CD8-positive, alpha-beta memory T cell (primary cell): Measurements from ENCODE around the gene ANKS3. TPM values are rescaled to one million over a fixed set of nuclear protein-coding genes. Genes with fewer than 3 reads are reported as not detected.

Source experiments
- CTCF ChIA-PET: fragments of 350-600 bp; sonication (Branson Sonifier 250); formaldehyde crosslinking; loops from one replicate; lab custom pipeline; 2021; ENCODE audit warnings: antibody characterized with exemption; lab: Charles Lee
- POLR2A ChIA-PET: fragments of 350-600 bp; sonication (Branson Sonifier 250); formaldehyde crosslinking; loops from one replicate; lab custom pipeline; 2021; ENCODE audit warnings: antibody characterized with exemption; lab: Charles Lee
- DNase-seq, 5 donors: peaks; one replicate each; pipeline versions ENCODE4 v3.0.0 to v3.0.0-alpha.2; 2020 to 2022; ENCODE audit warnings: mixed read lengths in 1 of 5
- H3K27ac ChIP-seq: one replicate; pipeline ENCODE4 v1.7.0; 2013; ENCODE audit warnings: low read depth, mild to moderate bottlenecking, low read length, moderate library complexity
- H3K27me3 ChIP-seq: 2 replicates; pipeline ENCODE4 v1.7.0; 2013; ENCODE audit warnings: low read length, mild to moderate bottlenecking; ENCODE audit not compliant: insufficient read depth, poor library complexity, severe bottlenecking
- H3K36me3 ChIP-seq: 2 replicates; pipeline ENCODE4 v1.7.0; 2013; ENCODE audit warnings: mild to moderate bottlenecking, low read length, moderate library complexity; ENCODE audit not compliant: insufficient read depth
- H3K4me1 ChIP-seq: 2 replicates; pipeline ENCODE4 v1.7.0; 2013; ENCODE audit warnings: mild to moderate bottlenecking, low read length, moderate library complexity; ENCODE audit not compliant: insufficient read depth
- H3K4me3 ChIP-seq: 2 replicates; pipeline ENCODE4 v1.7.0; 2013; ENCODE audit warnings: mild to moderate bottlenecking, low read length
- H3K9me3 ChIP-seq: 2 replicates; pipeline ENCODE4 v1.7.0; 2013; ENCODE audit warnings: mild to moderate bottlenecking, low read length
- H3K27ac Mint-ChIP-seq, 8 donors: one replicate each; pipeline ENCODE4 v1.8.0; 2020 to 2021; ENCODE audit warnings: mixed read lengths in 8 of 8, mild to moderate bottlenecking in 6 of 8, inconsistent platforms in 3 of 8, moderate library complexity in 3 of 8
- H3K27me3 Mint-ChIP-seq, 2 donors: one replicate each; pipeline ENCODE4 v1.8.0; 2020 to 2021; ENCODE audit warnings: mixed read lengths in 2 of 2, mild to moderate bottlenecking in 1 of 2, moderate library complexity in 1 of 2
- H3K36me3 Mint-ChIP-seq, 3 donors: one replicate each; pipeline ENCODE4 v1.8.0; 2020 to 2021; ENCODE audit warnings: mixed read lengths in 3 of 3, inconsistent platforms in 1 of 3, mild to moderate bottlenecking in 1 of 3
- H3K4me1 Mint-ChIP-seq, 3 donors: one replicate each; pipeline ENCODE4 v1.8.0; 2020 to 2021; ENCODE audit warnings: mixed read lengths in 3 of 3, inconsistent platforms in 1 of 3, mild to moderate bottlenecking in 1 of 3
- H3K4me3 Mint-ChIP-seq, 7 donors: one replicate each; pipeline ENCODE4 v1.8.0; 2020 to 2021; ENCODE audit warnings: mixed read lengths in 7 of 7, mild to moderate bottlenecking in 6 of 7, moderate library complexity in 4 of 7, inconsistent platforms in 2 of 7
- H3K9me3 Mint-ChIP-seq, 5 donors: one replicate each; pipeline ENCODE4 v1.8.0; 2020 to 2022; ENCODE audit warnings: mixed read lengths in 5 of 5, mild to moderate bottlenecking in 3 of 5, moderate library complexity in 2 of 5, inconsistent platforms in 1 of 5
- polyA plus RNA-seq: library from polyadenylated mRNA; unstranded; fragments of 300-500 nt; fragmentation: Illumina TruSeq; gene quantifications from one replicate; pipeline ENCODE4 v1.2.3, GENCODE V29; 2021
- total RNA-seq, 2 experiments: library from RNA; stranded (reverse); gene quantifications; one replicate each; pipeline ENCODE4 v1.2.3, GENCODE V29; 2021

The ANKS3 gene
- total and polyA plus RNA-seq, 3 experiments from 2014 or later: 4.3 to 18.5 (median 16.9) TPM

DNA sequence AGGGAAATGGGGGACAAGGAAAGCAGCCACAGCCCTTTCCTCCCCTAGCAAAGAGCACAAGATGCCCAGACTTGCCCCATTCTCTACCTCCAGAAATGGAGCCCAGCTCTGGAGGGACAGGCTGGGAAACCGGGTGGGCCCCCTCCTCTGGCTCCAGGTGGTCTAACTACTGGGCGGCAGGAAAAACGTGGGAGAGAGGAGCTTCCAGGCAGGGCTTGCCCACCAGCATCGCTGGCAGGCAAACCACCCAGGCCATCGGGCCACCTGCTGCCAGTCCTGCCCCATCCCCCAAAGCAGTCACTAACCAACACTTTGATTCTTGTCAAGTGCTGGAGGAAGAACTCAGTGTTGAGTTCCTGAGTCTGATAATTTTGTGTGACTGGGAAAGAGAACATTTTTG is 15.6 kb downstream of the ANKS3 start:
- no peak overlapping the region for H3K4me3 ChIP-seq
- Mint-ChIP-seq H3K27ac (no peak overlapping the region), H3K9me3 (no peaks in the 10 kb centered on the region), H3K36me3 (peaks cover 0 to 46% (median 8%) of the 10 kb centered on the region in 3 donors), H3K4me1 (peaks cover 0 to 4% (median 0%) of the 10 kb centered on the region in 3 donors), H3K27me3 (no peaks in the 10 kb centered on the region), H3K4me3 (no peak overlapping the region)
- H3K27ac ChIP-seq: no peak overlapping the region
- H3K9me3 ChIP-seq: no peaks in the 10 kb centered on the region
- ChIA-PET CTCF (no interaction called here), POLR2A (no interaction called here)
- H3K36me3 ChIP-seq: no peaks in the 10 kb centered on the region
- DNase-seq: no peak
- H3K27me3 ChIP-seq: no peaks in the 10 kb centered on the region
- H3K4me1 ChIP-seq: no peaks in the 10 kb centered on the region

DNA sequence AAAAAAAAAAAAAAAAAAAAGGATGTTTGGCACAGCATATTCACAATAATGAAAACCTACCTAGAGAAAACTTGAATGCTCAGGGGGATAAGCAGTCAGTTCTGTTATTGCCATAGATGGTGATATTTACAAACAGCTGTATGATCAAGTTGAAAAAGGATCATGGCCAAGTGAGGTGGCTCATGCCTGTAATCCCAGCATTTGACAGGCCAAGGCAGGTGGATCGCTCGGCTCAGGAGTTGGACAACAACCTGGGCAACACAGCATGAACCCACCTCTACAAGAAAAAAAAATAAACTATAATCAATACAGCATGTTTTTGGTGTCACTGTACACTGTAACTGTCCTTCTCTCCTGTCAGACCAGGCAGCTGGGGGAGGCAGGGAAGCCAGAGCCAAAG is 19.1 kb downstream of the ANKS3 start:
- no peak for DNase-seq
- Mint-ChIP-seq H3K36me3 (peaks cover 0 to 54% (median 10%) of the 10 kb centered on the region in 3 donors), H3K27ac (no peak overlapping the region), H3K4me1 (peaks cover 0 to 4% (median 0%) of the 10 kb centered on the region in 3 donors), H3K4me3 (no peak overlapping the region), H3K27me3 (no peaks in the 10 kb centered on the region), H3K9me3 (no peaks in the 10 kb centered on the region)
- no peak overlapping the region for H3K27ac ChIP-seq
- H3K9me3 ChIP-seq: no peaks in the 10 kb centered on the region
- no peak overlapping the region for H3K4me3 ChIP-seq
- ChIA-PET POLR2A (interaction anchor here (1.5 kb wide), 1 partner anchor 21 kb away, joined by 4 read pairs; the partner anchor contains the start of gene NUDT16L1), CTCF (no interaction called here)
- H3K27me3 ChIP-seq: no peaks in the 10 kb centered on the region
- H3K4me1 ChIP-seq: no peaks in the 10 kb centered on the region
- H3K36me3 ChIP-seq: peaks cover 7% of the 10 kb centered on the region

DNA sequence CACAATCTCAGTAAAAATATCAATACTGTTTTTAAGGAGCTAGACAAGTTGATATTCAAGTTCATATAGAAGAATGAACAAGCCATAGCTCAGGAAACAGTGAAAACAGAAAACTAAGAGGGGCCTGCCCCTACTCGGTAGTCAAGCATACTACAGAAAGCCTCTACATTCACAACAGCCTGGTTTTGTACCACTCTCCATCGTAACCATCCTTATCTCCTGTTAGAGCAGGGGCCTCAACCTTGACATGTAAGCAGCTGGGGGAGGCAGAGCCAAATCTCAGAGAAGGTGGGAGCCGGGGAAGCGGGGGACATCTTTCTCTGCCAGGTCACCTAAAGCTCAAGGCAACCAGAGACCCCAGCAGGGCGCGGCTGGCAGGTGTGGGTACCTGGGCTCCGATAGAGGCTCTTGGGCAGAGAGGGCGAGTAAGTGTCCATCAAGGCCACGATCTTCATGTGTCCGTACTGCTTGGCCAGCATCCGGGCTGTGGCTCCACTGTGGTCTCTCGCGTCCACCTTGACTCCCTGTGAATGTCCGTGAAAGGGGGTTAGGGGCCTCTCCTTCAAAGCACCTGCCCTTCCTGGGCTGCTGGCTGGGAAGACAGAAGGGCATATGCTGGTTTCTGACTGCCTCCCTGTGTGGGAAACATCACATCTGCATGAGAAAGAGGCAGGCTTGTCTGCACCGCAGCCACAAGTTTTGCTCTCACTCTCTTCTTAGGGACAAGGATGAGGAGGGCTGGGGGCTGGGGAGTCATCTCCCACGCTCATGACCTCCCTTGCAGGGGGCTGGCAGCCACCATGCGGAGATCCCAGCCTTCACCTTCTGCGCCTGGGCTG is 20.2 kb downstream of the ANKS3 start:
- H3K4me1 Mint-ChIP-seq: peaks cover 0 to 4% (median 0%) of the 10 kb centered on the region in 3 donors
- ChIA-PET CTCF (no interaction called here), POLR2A (interaction anchor here (0.5 to 1.5 kb wide), 2 partner anchors 8 to 20 kb away, joined by 4 to 6 read pairs; partner anchors contain the start of gene NUDT16L1)
- no peak overlapping the region for H3K27ac ChIP-seq
- H3K4me1 ChIP-seq: no peaks in the 10 kb centered on the region
- no peaks in the 10 kb centered on the region for H3K27me3 ChIP-seq
- H3K27me3 Mint-ChIP-seq: no peaks in the 10 kb centered on the region
- H3K4me3 ChIP-seq: no peak overlapping the region
- peaks cover 9% of the 10 kb centered on the region for H3K36me3 ChIP-seq
- DNase-seq: no peak
- no peaks in the 10 kb centered on the region for H3K9me3 Mint-ChIP-seq
- H3K27ac Mint-ChIP-seq: no peak overlapping the region
- no peak overlapping the region for H3K4me3 Mint-ChIP-seq
- H3K9me3 ChIP-seq: no peaks in the 10 kb centered on the region
- H3K36me3 Mint-ChIP-seq: peaks cover 0 to 58% (median 13%) of the 10 kb centered on the region in 3 donors

DNA sequence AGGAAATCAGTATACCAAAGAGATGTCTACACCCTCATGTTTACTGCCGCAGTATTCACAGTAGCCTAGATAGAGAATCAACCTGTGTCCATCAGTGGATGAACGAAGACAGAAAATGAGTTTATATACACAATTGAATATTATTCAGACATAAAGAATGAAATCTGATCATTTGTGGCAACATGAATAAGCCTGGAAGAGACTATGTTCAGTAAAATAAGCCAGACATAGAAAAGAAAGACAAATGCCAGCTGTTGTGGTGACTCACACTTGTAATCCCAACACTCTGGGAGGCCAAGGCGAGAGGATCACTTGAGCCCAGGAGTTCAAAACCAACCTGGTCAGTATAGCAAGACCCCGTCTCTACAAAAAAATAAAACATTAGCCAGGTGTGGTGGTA is 24.6 kb downstream of the ANKS3 start:
- Histone ChIP-seq H3K36me3 (peaks cover 9% of the 10 kb centered on the region), H3K27ac (no peak overlapping the region), H3K4me1 (no peaks in the 10 kb centered on the region), H3K4me3 (no peak overlapping the region), H3K27me3 (no peaks in the 10 kb centered on the region), H3K9me3 (no peaks in the 10 kb centered on the region)
- ChIA-PET CTCF (interaction anchor here (1.2 to 1.4 kb wide), 2 partner anchors 11 to 25 kb away, joined by 3 to 4 read pairs; partner anchors contain the start of genes ANKS3 and DNAAF8), POLR2A (interaction anchor here (0.7 kb wide), 1 partner anchor 142 kb away, joined by 6 read pairs; no protein-coding TSS in a partner anchor)
- DNase-seq: no peak
- Mint-ChIP-seq H3K27ac (no peak overlapping the region), H3K9me3 (no peaks in the 10 kb centered on the region), H3K27me3 (no peaks in the 10 kb centered on the region), H3K4me1 (no peaks in the 10 kb centered on the region), H3K36me3 (peaks cover 0 to 63% (median 19%) of the 10 kb centered on the region in 3 donors), H3K4me3 (no peak overlapping the region)

DNA sequence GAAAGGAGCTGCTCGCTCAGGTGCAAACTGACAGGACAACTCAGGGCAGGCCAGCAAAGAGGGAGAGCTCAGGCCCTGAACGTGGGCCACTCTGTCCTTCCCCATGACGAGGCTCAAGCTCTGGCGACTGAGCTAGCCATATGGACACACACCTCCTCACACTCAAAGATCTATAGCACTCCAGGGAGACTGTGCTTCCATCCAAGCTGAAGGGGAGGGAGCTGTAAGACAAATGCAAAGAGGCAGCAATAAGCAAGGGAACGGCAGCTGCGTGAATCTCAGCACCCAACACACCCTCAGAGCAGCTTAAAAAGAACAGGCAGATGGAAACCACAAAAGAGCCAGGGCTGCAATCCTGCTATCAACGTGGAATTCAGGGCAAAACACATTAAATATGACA is 27.2 kb downstream of the ANKS3 start:
- no peak overlapping the region for H3K4me3 ChIP-seq
- Mint-ChIP-seq H3K9me3 (no peaks in the 10 kb centered on the region), H3K27ac (peak overlapping the region in 2 of 8 donors; percentile 7 to 72), H3K4me3 (no peak overlapping the region), H3K36me3 (peaks cover 0 to 59% (median 15%) of the 10 kb centered on the region in 3 donors), H3K27me3 (no peaks in the 10 kb centered on the region), H3K4me1 (no peaks in the 10 kb centered on the region)
- ChIA-PET POLR2A (interaction anchor here (0.7 kb wide), 1 partner anchor 46 kb away, joined by 17 read pairs; no protein-coding TSS in a partner anchor), CTCF (interaction anchor here (1.2 kb wide), 1 partner anchor 11 kb away, joined by 4 read pairs; no protein-coding TSS in a partner anchor)
- no peaks in the 10 kb centered on the region for H3K9me3 ChIP-seq
- no peak for DNase-seq
- no peaks in the 10 kb centered on the region for H3K27me3 ChIP-seq
- no peaks in the 10 kb centered on the region for H3K4me1 ChIP-seq
- H3K27ac ChIP-seq: no peak overlapping the region
- peaks cover 12% of the 10 kb centered on the region for H3K36me3 ChIP-seq

DNA sequence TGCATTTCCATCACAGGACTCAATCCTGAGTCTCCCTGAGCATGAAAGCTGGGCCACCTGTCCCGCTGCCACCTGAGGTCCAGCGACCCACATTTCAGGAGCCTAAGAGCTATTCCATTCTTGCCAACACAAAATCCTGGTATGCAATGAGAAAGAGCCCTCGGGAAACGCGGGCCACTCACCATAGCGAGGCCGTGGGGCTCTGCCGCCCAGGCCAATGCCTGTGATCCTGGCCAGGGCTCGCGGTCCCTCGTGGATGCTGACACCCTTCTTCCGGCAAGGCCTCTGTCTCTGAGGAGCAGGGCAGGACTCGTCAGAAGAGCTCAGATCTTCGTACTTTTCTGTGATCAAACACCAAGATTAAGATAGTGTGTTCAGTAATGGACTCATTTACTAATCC is 29.2 kb downstream of the ANKS3 start:
- Mint-ChIP-seq H3K4me3 (no peak overlapping the region), H3K27me3 (no peaks in the 10 kb centered on the region), H3K36me3 (peaks cover 0 to 63% (median 12%) of the 10 kb centered on the region in 3 donors), H3K4me1 (peaks cover 0 to 10% (median 2%) of the 10 kb centered on the region in 3 donors), H3K27ac (peak overlapping the region in 1 of 8 donors; percentile 67), H3K9me3 (no peaks in the 10 kb centered on the region)
- peak in 1 of 5 donors; percentile 15 for DNase-seq
- Histone ChIP-seq H3K27me3 (no peaks in the 10 kb centered on the region), H3K36me3 (peaks cover 6% of the 10 kb centered on the region), H3K4me3 (no peak overlapping the region), H3K27ac (no peak overlapping the region), H3K9me3 (no peaks in the 10 kb centered on the region), H3K4me1 (peaks cover 4% of the 10 kb centered on the region)
- CTCF ChIA-PET: no interaction called here
- POLR2A ChIA-PET: no interaction called here

DNA sequence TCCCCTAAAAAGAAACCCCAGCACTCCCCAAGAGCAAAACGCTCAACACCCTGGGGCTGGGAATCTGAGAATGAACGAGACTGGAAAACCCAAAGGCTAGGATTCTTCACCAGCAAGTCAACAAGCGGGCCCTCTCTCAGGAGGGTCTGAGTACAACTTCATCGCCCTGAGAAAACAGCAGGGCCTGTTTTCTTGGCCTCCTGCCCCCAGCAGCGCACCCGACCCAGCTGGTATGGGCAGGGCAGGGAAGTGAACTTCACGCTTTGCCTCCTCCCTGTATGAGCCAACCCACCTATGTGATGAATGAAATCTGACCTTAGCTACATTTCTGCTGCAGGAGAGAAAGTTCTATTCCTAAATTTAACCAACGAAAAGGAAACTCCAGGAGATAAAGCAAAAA is 29.6 kb downstream of the ANKS3 start:
- POLR2A ChIA-PET: no interaction called here
- Mint-ChIP-seq H3K27ac (no peak overlapping the region), H3K36me3 (peaks cover 0 to 63% (median 14%) of the 10 kb centered on the region in 3 donors)

DNA sequence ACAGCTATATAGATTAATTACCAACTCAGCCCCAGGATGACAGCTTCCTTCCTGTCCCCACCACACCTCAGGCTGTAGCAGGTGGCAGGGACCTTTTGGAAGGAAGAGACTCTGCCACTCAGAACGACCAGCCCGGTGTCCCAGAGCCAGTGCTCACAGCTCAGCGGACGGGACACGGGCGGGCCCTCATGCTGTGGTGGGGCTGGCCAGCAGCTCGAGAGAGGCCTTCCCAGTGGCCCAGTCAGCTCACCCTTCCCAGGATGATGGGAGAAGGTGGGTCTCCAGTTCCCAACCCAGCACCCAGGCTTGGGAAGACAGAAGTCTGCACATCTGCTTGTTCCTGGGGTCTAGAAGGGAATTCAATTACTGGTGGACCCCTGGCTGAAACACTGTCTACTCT is 30.2 kb downstream of the ANKS3 start:
- Histone ChIP-seq H3K4me1 (peaks cover 4% of the 10 kb centered on the region), H3K27me3 (no peaks in the 10 kb centered on the region), H3K4me3 (no peak overlapping the region), H3K9me3 (no peaks in the 10 kb centered on the region), H3K36me3 (peaks cover 15% of the 10 kb centered on the region), H3K27ac (no peak overlapping the region)
- Mint-ChIP-seq H3K4me3 (no peak overlapping the region), H3K4me1 (peaks cover 0 to 14% (median 7%) of the 10 kb centered on the region in 3 donors), H3K27me3 (no peaks in the 10 kb centered on the region), H3K9me3 (no peaks in the 10 kb centered on the region), H3K36me3 (peaks cover 0 to 67% (median 15%) of the 10 kb centered on the region in 3 donors), H3K27ac (peak overlapping the region in 1 of 8 donors; percentile 47)
- ChIA-PET POLR2A (no interaction called here), CTCF (interaction anchor here (0.7 to 1.4 kb wide), 2 partner anchors 9 to 85 kb away, joined by 3 read pairs; no protein-coding TSS in a partner anchor)
- peak in 1 of 5 donors; percentile 35 for DNase-seq

More for the DNA sequence above, 29.6 kb downstream of the ANKS3 start:
- Mint-ChIP-seq H3K4me1 (peaks cover 0 to 14% (median 6%) of the 10 kb centered on the region in 3 donors), H3K4me3 (no peak overlapping the region), H3K27me3 (no peaks in the 10 kb centered on the region), H3K9me3 (no peaks in the 10 kb centered on the region)
- CTCF ChIA-PET: interaction anchor here (1.4 kb wide), 1 partner anchor 10 kb away, joined by 3 read pairs; no protein-coding TSS in a partner anchor
- H3K36me3 ChIP-seq: peaks cover 9% of the 10 kb centered on the region
- no peaks in the 10 kb centered on the region for H3K9me3 ChIP-seq
- peaks cover 4% of the 10 kb centered on the region for H3K4me1 ChIP-seq
- no peaks in the 10 kb centered on the region for H3K27me3 ChIP-seq
- no peak overlapping the region for H3K4me3 ChIP-seq
- H3K27ac ChIP-seq: no peak overlapping the region
- no peak for DNase-seq
